Muscle of leg (tissue), 11 donors: ENCODE results near the gene GLMP. TPM values are rescaled to one million over a fixed set of nuclear protein-coding genes. Genes with fewer than 3 reads are reported as not detected.

Source experiments
- DNase-seq: peaks from one replicate; pipeline ENCODE4 v3.0.0; 2013
- H3K27ac ChIP-seq: one replicate; pipeline ENCODE4 v1.5.1; 2013; ENCODE audit warnings: mild to moderate bottlenecking, low read length, control low read depth
- H3K27me3 ChIP-seq: one replicate; pipeline ENCODE4 v1.6.1; 2013; ENCODE audit warnings: low read length; ENCODE audit not compliant: control insufficient read depth, insufficient read depth
- H3K36me3 ChIP-seq: one replicate; pipeline ENCODE4 v1.6.1; 2013; ENCODE audit warnings: low read length; ENCODE audit not compliant: control insufficient read depth, insufficient read depth
- H3K4me1 ChIP-seq: one replicate; pipeline ENCODE4 v1.6.1; 2013; ENCODE audit warnings: low read length; ENCODE audit not compliant: control insufficient read depth, insufficient read depth
- H3K4me3 ChIP-seq: one replicate; pipeline ENCODE4 v1.5.1; 2013; ENCODE audit warnings: low read length, control low read depth
- H3K9me3 ChIP-seq: replicated peaks from 2 replicates; pipeline ENCODE4 v1.6.1; 2013; ENCODE audit warnings: low read depth, low read length; ENCODE audit not compliant: control insufficient read depth
- WGBS: methylation state at CpG from one replicate; pipeline ENCODE4 v1.1.5; 2013; ENCODE audit warnings: missing lambda C conversion rate; ENCODE audit not compliant: insufficient coverage; 5-methylcytosine and 5-hydroxymethylcytosine counted together
- polyA plus RNA-seq, 8 donors: library from polyadenylated mRNA; unstranded; fragments of 120-200 nt; gene quantifications; one replicate each; pipeline versions ENCODE4 v1.2.1 to v1.2.3, GENCODE V29; 2013; ENCODE audit warnings: inconsistent platforms in 1 of 8, low replicate concordance in 1 of 8; ENCODE audit not compliant: insufficient read length in 8 of 8, insufficient read depth in 1 of 8
- total RNA-seq: library from RNA; stranded (reverse); fragments of 120-200 nt; gene quantifications from one replicate; pipeline ENCODE4 v1.2.4, GENCODE V29; 2013

Gene GLMP
- total and polyA plus RNA-seq, 9 donors: 17.7 to 29.1 (median 24.3) TPM

DNA sequence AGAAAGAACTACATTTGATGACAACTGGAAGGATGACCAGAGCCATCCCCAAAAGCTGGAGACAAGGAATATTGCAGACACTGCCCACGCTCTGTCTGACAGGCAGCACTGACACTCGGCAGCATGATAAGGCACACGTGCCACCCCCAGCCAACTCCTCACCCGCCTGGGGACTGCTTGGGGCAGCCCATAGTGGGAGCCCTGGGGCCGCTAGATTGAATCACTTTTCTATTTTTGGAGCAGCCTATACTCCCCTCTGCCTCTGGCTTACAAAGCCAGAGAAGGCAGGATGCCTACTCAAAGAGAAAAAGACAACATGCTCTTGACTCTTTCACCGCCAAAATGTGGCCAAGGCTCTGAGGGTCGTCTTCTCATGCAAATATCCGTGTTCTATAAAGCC is 14.2 kb downstream of the GLMP start:
- peaks cover 37% of the 10 kb centered on the region for H3K36me3 ChIP-seq
- WGBS: 23% methylated on average over 8 of the region's 8 CpGs
- peaks cover 21% of the 10 kb centered on the region for H3K4me1 ChIP-seq
- no peaks in the 10 kb centered on the region for H3K27me3 ChIP-seq
- H3K4me3 ChIP-seq: peak overlapping the region; percentile 77
- peak; percentile 54 for DNase-seq
- H3K27ac ChIP-seq: peak overlapping the region; percentile 82
- no peaks in the 10 kb centered on the region for H3K9me3 ChIP-seq

DNA sequence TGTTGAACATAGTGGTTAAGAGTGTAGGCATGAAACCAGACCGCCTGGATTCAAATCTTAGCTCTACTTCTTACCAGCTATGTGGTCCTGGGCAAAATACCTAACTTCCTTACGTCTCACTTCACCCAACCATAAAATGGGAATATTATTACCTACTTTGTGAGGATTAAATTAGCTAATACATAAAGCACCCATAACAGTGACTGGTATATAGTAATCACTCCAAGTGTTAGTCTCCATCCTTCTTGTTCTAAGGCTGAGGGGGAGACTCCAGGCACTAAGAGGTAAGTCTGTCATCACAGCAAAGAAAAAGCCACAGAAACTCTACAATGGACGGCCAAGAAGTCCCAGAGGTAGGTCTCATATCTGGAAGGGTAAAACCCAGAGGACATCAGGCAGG is 15.6 kb downstream of the GLMP start:
- no CpG with 5 or more reads among the region's 3 CpGs for WGBS
- H3K27ac ChIP-seq: no peak overlapping the region
- H3K9me3 ChIP-seq: no peaks in the 10 kb centered on the region
- peaks cover 21% of the 10 kb centered on the region for H3K4me1 ChIP-seq
- H3K36me3 ChIP-seq: peaks cover 43% of the 10 kb centered on the region
- no peak for DNase-seq
- no peaks in the 10 kb centered on the region for H3K27me3 ChIP-seq
- no peak overlapping the region for H3K4me3 ChIP-seq

DNA sequence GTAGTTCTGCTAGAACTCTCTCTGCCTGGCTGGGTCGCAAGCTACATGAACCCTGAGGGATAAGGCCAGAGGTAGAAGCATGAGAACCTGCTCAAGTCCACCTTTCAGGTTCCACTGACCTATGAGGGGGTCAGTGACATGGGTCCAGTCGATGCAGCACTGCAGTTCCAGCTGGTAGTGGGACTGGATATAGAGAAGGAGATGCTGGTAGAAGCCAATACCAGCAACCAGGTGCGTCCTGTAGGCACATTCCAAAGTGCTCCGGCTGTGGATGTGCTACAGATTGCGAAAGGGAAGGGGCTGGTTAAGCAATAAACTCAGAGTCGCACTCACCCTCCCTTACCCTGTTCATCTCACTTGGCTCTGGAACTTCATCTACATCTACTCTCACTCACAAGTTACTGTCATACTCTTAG is 18.5 kb downstream of the GLMP start:
- Histone ChIP-seq H3K4me1 (peaks cover 11% of the 10 kb centered on the region), H3K27me3 (no peaks in the 10 kb centered on the region), H3K36me3 (peaks cover 70% of the 10 kb centered on the region), H3K9me3 (no peaks in the 10 kb centered on the region), H3K4me3 (no peak overlapping the region), H3K27ac (no peak overlapping the region)
- no peak for DNase-seq
- WGBS: 80% methylated on average over 6 of the region's 6 CpGs

GRCh38 chr1:156276532-156276931 is 18.9 kb downstream of the GLMP start:
- peaks cover 74% of the 10 kb centered on the region for H3K36me3 ChIP-seq
- H3K27ac ChIP-seq: no peak overlapping the region
- peaks cover 7% of the 10 kb centered on the region for H3K4me1 ChIP-seq
- no peak for DNase-seq
- no peak overlapping the region for H3K4me3 ChIP-seq
- H3K9me3 ChIP-seq: no peaks in the 10 kb centered on the region
- H3K27me3 ChIP-seq: no peaks in the 10 kb centered on the region

DNA sequence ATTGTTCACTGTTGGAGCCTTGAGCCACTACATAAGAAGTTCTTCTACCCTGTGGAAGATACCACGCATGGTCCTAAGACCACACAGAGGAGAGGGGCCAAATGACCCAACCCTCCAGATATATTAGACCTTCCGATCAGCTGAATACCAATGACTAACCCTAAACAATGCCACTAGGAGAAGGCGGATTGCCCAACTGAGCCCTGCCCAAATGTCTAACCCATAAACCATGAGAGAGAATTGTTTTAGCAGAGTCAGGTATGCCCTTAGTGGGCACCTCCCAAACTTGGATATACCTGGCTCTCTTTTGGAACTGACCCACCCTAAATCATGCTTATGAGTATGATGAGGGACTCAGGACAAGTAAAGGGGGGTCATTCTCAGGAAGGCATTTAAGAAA is 25.2 kb downstream of the GLMP start:
- Histone ChIP-seq H3K4me1 (no peaks in the 10 kb centered on the region), H3K36me3 (peaks cover 87% of the 10 kb centered on the region), H3K27ac (no peak overlapping the region), H3K27me3 (no peaks in the 10 kb centered on the region), H3K4me3 (no peak overlapping the region), H3K9me3 (no peaks in the 10 kb centered on the region)
- no peak for DNase-seq
- no CpG with 5 or more reads among the region's 3 CpGs for WGBS

DNA sequence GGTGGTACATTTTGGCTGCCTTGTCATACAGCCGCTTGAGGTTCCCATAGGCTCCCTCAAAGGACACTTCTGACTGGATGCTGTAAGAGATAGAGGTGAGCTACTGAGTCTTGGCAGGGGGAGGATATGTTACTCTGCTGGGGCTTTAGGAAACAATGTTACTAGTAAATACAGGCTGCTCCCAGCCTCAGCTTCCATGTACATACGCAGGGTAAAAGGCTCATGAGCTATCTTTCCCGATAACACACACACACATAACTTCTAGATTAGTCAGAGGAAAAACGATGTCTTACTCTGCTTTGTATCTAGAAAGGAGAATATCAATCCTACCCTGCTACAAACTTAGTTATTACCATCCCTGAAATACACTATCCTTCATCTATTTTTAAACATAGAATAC is 27.1 kb downstream of the GLMP start:
- no peak for DNase-seq
- Histone ChIP-seq H3K27me3 (no peaks in the 10 kb centered on the region), H3K36me3 (peaks cover 82% of the 10 kb centered on the region), H3K9me3 (no peaks in the 10 kb centered on the region), H3K27ac (no peak overlapping the region), H3K4me3 (no peak overlapping the region), H3K4me1 (no peaks in the 10 kb centered on the region)
- WGBS: 100% methylated on average over 1 of the region's 4 CpGs

DNA sequence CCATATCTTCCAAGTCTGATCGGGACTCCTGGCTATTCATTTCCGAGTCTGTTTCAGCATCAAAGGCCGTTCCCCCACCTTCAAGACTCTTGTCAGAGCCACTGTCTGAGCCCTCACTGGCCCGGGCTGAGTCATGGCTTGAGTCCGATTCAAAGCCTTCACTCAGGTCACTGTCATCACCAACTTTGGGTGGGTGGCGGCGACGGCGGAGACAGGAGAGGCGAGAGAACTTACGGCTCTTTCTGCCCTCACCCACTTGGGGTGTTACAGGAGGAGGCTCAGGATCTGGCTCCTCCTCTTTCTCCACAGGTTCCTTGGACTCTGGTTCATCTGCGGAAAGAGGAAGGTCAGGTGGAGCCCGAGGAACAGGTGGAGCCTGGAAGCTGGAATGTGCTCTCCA is 29.4 kb downstream of the GLMP start:
- WGBS: 87% methylated on average over 5 of the region's 13 CpGs
- no peak for DNase-seq
- Histone ChIP-seq H3K4me1 (no peaks in the 10 kb centered on the region), H3K27me3 (no peaks in the 10 kb centered on the region), H3K36me3 (peaks cover 77% of the 10 kb centered on the region), H3K27ac (no peak overlapping the region), H3K9me3 (no peaks in the 10 kb centered on the region), H3K4me3 (no peak overlapping the region)

GRCh38 chr1:156263288-156263655 is 32.2 kb downstream of the GLMP start:
- H3K4me3 ChIP-seq: no peak overlapping the region
- H3K27me3 ChIP-seq: no peaks in the 10 kb centered on the region
- no peak overlapping the region for H3K27ac ChIP-seq
- no peak for DNase-seq
- no peaks in the 10 kb centered on the region for H3K9me3 ChIP-seq
- peaks cover 87% of the 10 kb centered on the region for H3K36me3 ChIP-seq
- WGBS: 85% methylated on average over 3 of the region's 9 CpGs
- no peaks in the 10 kb centered on the region for H3K4me1 ChIP-seq

- peaks cover 87% of the 10 kb centered on the region for H3K36me3 ChIP-seq
- 91% methylated on average over 4 of the region's 9 CpGs for WGBS
- no peak for DNase-seq
These were observed 32.8 kb downstream of the GLMP start for GRCh38 chr1:156262461-156263287.

GRCh38 chr1:156260896-156261295 is 34.6 kb downstream of the GLMP start:
- no peak for DNase-seq
- no peaks in the 10 kb centered on the region for H3K9me3 ChIP-seq
- H3K27ac ChIP-seq: no peak overlapping the region
- WGBS: 100% methylated on average over 1 of the region's 2 CpGs
- H3K4me3 ChIP-seq: no peak overlapping the region
- no peaks in the 10 kb centered on the region for H3K27me3 ChIP-seq
- peaks cover 86% of the 10 kb centered on the region for H3K36me3 ChIP-seq
- peaks cover 2% of the 10 kb centered on the region for H3K4me1 ChIP-seq

More at GRCh38 chr1:156262461-156263287, 32.8 kb downstream of the GLMP start:
- Histone ChIP-seq H3K4me1 (peaks cover 2% of the 10 kb centered on the region), H3K27me3 (no peaks in the 10 kb centered on the region), H3K4me3 (no peak overlapping the region), H3K9me3 (no peaks in the 10 kb centered on the region), H3K27ac (no peak overlapping the region)

DNA sequence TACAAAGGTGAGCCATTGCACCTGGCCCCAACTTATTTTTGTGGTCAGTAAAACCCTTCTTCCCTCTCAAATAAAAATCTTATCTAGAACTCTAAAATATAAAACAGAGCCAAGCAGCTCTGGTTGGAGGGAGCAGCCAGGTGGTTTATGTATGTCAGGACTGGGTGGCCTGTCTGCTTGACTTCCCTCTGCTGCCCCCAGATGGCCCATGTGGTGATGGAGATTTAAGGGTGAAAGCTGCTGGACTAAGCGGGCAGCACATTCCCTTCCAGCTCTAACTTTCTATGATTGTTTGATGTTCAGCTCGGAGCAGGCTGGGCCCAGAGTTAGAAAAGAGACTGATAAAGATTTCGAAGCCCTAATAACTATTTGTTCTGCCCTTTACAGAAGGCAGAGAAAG is 35.7 kb downstream of the GLMP start:
- no peak overlapping the region for H3K4me3 ChIP-seq
- H3K36me3 ChIP-seq: peaks cover 79% of the 10 kb centered on the region
- WGBS: no CpG with 5 or more reads among the region's 3 CpGs
- no peaks in the 10 kb centered on the region for H3K27me3 ChIP-seq
- no peak for DNase-seq
- no peaks in the 10 kb centered on the region for H3K9me3 ChIP-seq
- peaks cover 2% of the 10 kb centered on the region for H3K4me1 ChIP-seq
- no peak overlapping the region for H3K27ac ChIP-seq
